H1 (cell line): Measurements from ENCODE around the gene KIR2DL1.
"Not testable (repeated sequence)": the region's sequence is repeated elsewhere in the genome, so short reads cannot be mapped to it uniquely, and the experiment has no call there.

ENCODE experiments used
- CEBPB ChIP-seq: IDR thresholded peaks from 2 replicates; pipeline ENCODE4 v1.6.1; 2012; ENCODE audit warnings: low read depth, low read length
- CTCF ChIP-seq, 3 experiments: IDR thresholded peaks; 1 replicate in 2 of 3; 2 replicates in 1 of 3; pipeline versions ENCODE4 v1.5.1 to v1.6.1; 2011; ENCODE audit warnings: low read length in 3 of 3, mild to moderate bottlenecking in 3 of 3, inconsistent platforms in 2 of 3, low read depth in 1 of 3, moderate library complexity in 1 of 3; ENCODE audit not compliant: insufficient read depth in 1 of 3; ENCODE audit errors: control extremely low read depth in 1 of 3
- EGR1 ChIP-seq: IDR thresholded peaks from 2 replicates; pipeline ENCODE4 v1.6.1; 2011; ENCODE audit warnings: low read depth, low read length, borderline replicate concordance
- EZH2 ChIP-seq: fragments of 200-600 bp; sonication (generic); IDR thresholded peaks from 2 replicates; pipeline ENCODE4 v1.7.1; 2012; ENCODE audit warnings: low read depth, mild to moderate bottlenecking, moderate library complexity, low read length, inconsistent platforms; ENCODE audit not compliant: severe bottlenecking
- POLR2A ChIP-seq, 2 experiments: IDR thresholded peaks; 1 replicate in 1 of 2; 2 replicates in 1 of 2; pipeline ENCODE4 v1.6.1; 2011; ENCODE audit warnings: low read depth in 2 of 2, low read length in 2 of 2, mild to moderate bottlenecking in 2 of 2; ENCODE audit errors: control extremely low read depth in 1 of 2
- POLR2AphosphoS5 ChIP-seq: IDR thresholded peaks from 2 replicates; pipeline ENCODE4 v1.6.1; 2011; ENCODE audit warnings: low read depth, low read length
- RAD21 ChIP-seq, 2 experiments: IDR thresholded peaks in 1 of 2; conservative IDR thresholded peaks in 1 of 2; 2 replicates each; pipeline ENCODE4 v1.6.1; 2011; ENCODE audit warnings: low read depth in 2 of 2, low read length in 2 of 2, improper control_type of control experiment in 1 of 2, inconsistent platforms in 1 of 2, mild to moderate bottlenecking in 1 of 2, moderate library complexity in 1 of 2
- SIN3A ChIP-seq, 2 experiments: IDR thresholded peaks in 1 of 2; conservative IDR thresholded peaks in 1 of 2; 2 replicates each; pipeline ENCODE4 v1.6.1; 2011 to 2012; ENCODE audit warnings: low read length in 2 of 2, improper control_type of control experiment in 1 of 2, low read depth in 1 of 2, mild to moderate bottlenecking in 1 of 2
- SIX5 ChIP-seq: IDR thresholded peaks from 2 replicates; pipeline ENCODE4 v1.6.1; 2011; ENCODE audit warnings: mild to moderate bottlenecking, low read depth, low read length
- TCF12 ChIP-seq: IDR thresholded peaks from 2 replicates; pipeline ENCODE4 v1.6.1; 2011; ENCODE audit warnings: low read depth, mild to moderate bottlenecking, low read length

DNA sequence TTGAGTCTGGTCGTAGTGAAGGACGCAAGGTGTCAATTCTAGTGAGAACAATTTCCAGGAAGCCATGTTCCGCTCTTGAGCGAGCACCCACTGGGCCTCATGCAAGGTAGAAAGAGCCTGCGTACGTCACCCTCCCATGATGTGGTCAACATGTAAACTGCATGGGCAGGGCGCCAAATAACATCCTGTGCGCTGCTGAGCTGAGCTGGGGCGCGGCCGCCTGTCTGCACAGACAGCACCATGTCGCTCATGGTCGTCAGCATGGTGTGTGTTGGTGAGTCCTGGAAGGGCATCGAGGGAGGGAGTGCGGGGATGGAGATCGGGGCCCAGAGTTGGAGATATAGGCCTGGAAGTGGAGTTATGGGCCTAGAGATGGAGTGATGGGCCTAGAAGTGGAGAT, 31.3 kb upstream of the KIR2DL1 start, which contains the start of gene KIR2DL3:
- not testable (repeated sequence) for TF ChIP-seq POLR2A (IDR thresholded peaks at IDR 0.05; ENCODE audit: control extremely low read depth in 1 of 2, low read depth in 2 of 2, low read length in 2 of 2); CTCF (IDR thresholded peaks at IDR 0.05; ENCODE audit: control extremely low read depth in 1 of 3, insufficient read depth in 1 of 3, low read depth in 1 of 3, low read length in 3 of 3); RAD21 (IDR thresholded peaks at IDR 0.05 in 1 of 2, conservative IDR thresholded peaks at IDR 0.05 in 1 of 2; ENCODE audit: low read depth in 2 of 2, low read length in 2 of 2); CEBPB; POLR2AphosphoS5; EZH2; SIN3A (conservative IDR thresholded peaks at IDR 0.05 in 1 of 2, IDR thresholded peaks at IDR 0.05 in 1 of 2; ENCODE audit: low read depth in 1 of 2, low read length in 2 of 2); SIX5; EGR1; TCF12
